WTC11 (cell line): Measurements from ENCODE around the gene PEX26.

Source experiments
- CTCF ChIP-seq: fragments of 200-600 bp; IDR thresholded peaks from 2 replicates; pipeline ENCODE4 v1.8.0; 2022; ENCODE audit warnings: antibody characterized with exemption
- E2F5 ChIP-seq: sonication (generic); formaldehyde crosslinking; IDR thresholded peaks from 2 replicates; pipeline ENCODE4 v1.8.1; 2022; ENCODE audit warnings: mild to moderate bottlenecking, moderate library complexity, missing genetic modification reagents
- TP53 ChIP-seq: sonication (generic); formaldehyde crosslinking; IDR thresholded peaks from 2 replicates; pipeline ENCODE4 v1.8.1; 2023; ENCODE audit warnings: mild to moderate bottlenecking, missing genetic modification reagents
- USF2 ChIP-seq: sonication (generic); formaldehyde crosslinking; IDR thresholded peaks from 2 replicates; pipeline ENCODE4 v1.8.1; 2023; ENCODE audit warnings: mild to moderate bottlenecking, missing genetic modification reagents, moderate library complexity
- ZBTB43 ChIP-seq: sonication (generic); formaldehyde crosslinking; IDR thresholded peaks from 2 replicates; pipeline ENCODE4 v1.8.1; 2023; ENCODE audit warnings: mild to moderate bottlenecking, missing genetic modification reagents
- ZNF232 ChIP-seq: sonication (generic); formaldehyde crosslinking; IDR thresholded peaks from 2 replicates; pipeline ENCODE4 v1.8.0; 2022; ENCODE audit warnings: mild to moderate bottlenecking, missing genetic modification reagents
- ZNF263 ChIP-seq: sonication (generic); formaldehyde crosslinking; IDR thresholded peaks from 2 replicates; pipeline ENCODE4 v1.8.1; 2022; ENCODE audit warnings: low read depth, mild to moderate bottlenecking, moderate library complexity, missing genetic modification reagents

GRCh38 chr22:18034076-18034475, 43.7 kb upstream of the PEX26 start:
- no peak for TF ChIP-seq E2F5 (CRISPR knock-in tag)
- no peak for TF ChIP-seq ZNF263
- TF ChIP-seq TP53 (CRISPR knock-in tag), result no peak
- TF ChIP-seq CTCF, result no peak
- TF ChIP-seq ZBTB43 (CRISPR knock-in tag), result no peak
- TF ChIP-seq USF2 (CRISPR knock-in tag), result no peak
- no peak for TF ChIP-seq ZNF232 (CRISPR knock-in tag)
